Measurements from ENCODE around the gene ZYG11B. TPM values are rescaled to one million over a fixed set of nuclear protein-coding genes. Genes with fewer than 3 reads are reported as not detected.
A peak's percentile ranks its signal among the peaks of the same experiment; 100 is the strongest.

The ZYG11B gene
- total and polyA plus RNA-seq, 2 of the 13 experiments (the other 11 are each of a cell fraction or from before 2014, with no cell fraction given) = 6.9 to 17.9 TPM

DNA sequence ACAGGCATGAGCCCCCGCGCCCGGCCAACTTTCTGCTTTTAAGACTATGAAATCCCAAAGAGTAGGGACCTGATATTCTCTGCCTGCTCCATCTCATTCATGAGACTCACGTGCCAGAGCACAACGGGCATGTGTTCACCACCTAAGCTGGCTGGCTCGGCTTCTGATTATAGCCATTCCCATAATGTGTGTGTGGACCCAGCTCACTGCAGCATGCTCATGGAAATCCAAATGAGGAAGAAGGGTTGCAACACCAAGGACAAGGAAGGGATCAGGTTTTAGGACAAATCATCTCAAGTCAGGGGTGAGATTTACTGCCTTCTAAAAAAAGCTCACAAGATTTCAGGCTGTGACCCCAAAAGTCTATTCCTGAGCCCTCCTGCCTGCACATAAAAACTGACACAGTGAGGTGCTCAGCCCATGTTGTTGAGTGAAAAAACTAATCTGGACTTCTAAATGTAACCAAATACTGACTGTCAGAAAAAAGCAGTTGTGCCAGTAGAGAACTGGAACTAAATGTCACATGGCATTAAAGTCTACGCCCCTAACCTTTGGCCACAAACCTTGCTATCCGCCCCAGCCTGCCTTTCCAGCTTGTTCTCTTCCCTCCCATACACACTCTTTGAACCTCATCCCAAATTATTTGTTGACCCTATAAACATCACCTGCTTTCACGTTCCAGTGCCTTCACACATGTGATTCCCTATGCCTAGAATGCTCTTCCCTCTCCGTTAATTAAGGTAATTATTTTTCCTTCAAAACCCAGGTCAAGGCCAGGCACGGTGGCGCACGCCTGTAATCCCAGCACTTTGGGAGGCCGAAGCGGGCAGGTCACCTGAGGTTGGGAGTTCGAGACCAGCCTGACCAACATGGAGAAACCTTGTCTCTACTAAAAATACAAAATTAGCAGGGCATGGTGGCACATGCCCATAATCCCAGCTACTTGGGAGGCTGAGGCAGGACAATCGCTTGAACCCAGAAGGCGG lies 19.0 kb upstream of the ZYG11B start (continued):
- TF ChIP-seq ZNF749 (CRISPR knock-in tag; IDR thresholded peaks at IDR 0.05; ENCODE audit: borderline replicate concordance) = no peak
- TF ChIP-seq ZNF549 (CRISPR knock-in tag; IDR thresholded peaks at IDR 0.05) = no peak
- no peak for TF ChIP-seq TFAP4 (IDR thresholded peaks at IDR 0.05; ENCODE audit: borderline replicate concordance, low read depth)
- TF ChIP-seq ZKSCAN8 (CRISPR knock-in tag; IDR thresholded peaks at IDR 0.05; ENCODE audit: borderline replicate concordance) = no peak
- no peak for TF ChIP-seq ZNF652 (CRISPR knock-in tag; IDR thresholded peaks at IDR 0.05; ENCODE audit: borderline replicate concordance, low read depth)
- no peak for TF ChIP-seq EED (CRISPR knock-in tag; IDR thresholded peaks at IDR 0.05)
- no peak for TF ChIP-seq ZHX2 (IDR thresholded peaks at IDR 0.05; ENCODE audit: low read depth)
- no peak for TF ChIP-seq ZHX2 (CRISPR knock-in tag; IDR thresholded peaks at IDR 0.05; ENCODE audit: borderline replicate concordance)
- TF ChIP-seq JUNB (CRISPR knock-in tag; IDR thresholded peaks at IDR 0.05; ENCODE audit: borderline replicate concordance) = no peak
- no peak for TF ChIP-seq ZNF557 (CRISPR knock-in tag; IDR thresholded peaks at IDR 0.05)
- no peak for TF ChIP-seq ZNF160 (CRISPR knock-in tag; IDR thresholded peaks at IDR 0.05)
- no peak for TF ChIP-seq NCOR1 (IDR thresholded peaks at IDR 0.05; ENCODE audit: borderline replicate concordance, low read length)
- no peak for TF ChIP-seq ZZZ3 (CRISPR knock-in tag; IDR thresholded peaks at IDR 0.05; ENCODE audit: borderline replicate concordance)
- TF ChIP-seq SRF (IDR thresholded peaks at IDR 0.05; ENCODE audit: low read depth, low read length) = no peak
- TF ChIP-seq ZNF124 (CRISPR knock-in tag; IDR thresholded peaks at IDR 0.05) = no peak
- TF ChIP-seq ZNF607 (CRISPR knock-in tag; IDR thresholded peaks at IDR 0.05; ENCODE audit: borderline replicate concordance) = 0 out of 2 replicates have a peak, but pooled peaks have one; percentile 33
- no peak for TF ChIP-seq ONECUT2 (CRISPR knock-in tag; IDR thresholded peaks at IDR 0.05)
- no peak for TF ChIP-seq HNRNPK (IDR thresholded peaks at IDR 0.05; ENCODE audit: low read depth, low read length, poor library complexity, severe bottlenecking)
- no peak for TF ChIP-seq ZSCAN21 (CRISPR knock-in tag; IDR thresholded peaks at IDR 0.05; ENCODE audit: borderline replicate concordance)
- no peak for TF ChIP-seq KLF6 (CRISPR knock-in tag; IDR thresholded peaks at IDR 0.05)
- TF ChIP-seq, protein P1, sequence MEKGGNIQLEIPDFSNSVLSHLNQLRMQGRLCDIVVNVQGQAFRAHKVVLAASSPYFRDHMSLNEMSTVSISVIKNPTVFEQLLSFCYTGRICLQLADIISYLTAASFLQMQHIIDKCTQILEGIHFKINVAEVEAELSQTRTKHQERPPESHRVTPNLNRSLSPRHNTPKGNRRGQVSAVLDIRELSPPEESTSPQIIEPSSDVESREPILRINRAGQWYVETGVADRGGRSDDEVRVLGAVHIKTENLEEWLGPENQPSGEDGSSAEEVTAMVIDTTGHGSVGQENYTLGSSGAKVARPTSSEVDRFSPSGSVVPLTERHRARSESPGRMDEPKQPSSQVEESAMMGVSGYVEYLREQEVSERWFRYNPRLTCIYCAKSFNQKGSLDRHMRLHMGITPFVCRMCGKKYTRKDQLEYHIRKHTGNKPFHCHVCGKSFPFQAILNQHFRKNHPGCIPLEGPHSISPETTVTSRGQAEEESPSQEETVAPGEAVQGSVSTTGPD (CRISPR knock-in tag; IDR thresholded peaks at IDR 0.05) = no peak
- no peak for TF ChIP-seq SCMH1 (CRISPR knock-in tag; IDR thresholded peaks at IDR 0.05; ENCODE audit: borderline replicate concordance)

Data from HepG2 (cell line).